HG02588 (cell line): ENCODE data around the gene NDUFV2.
"Not testable (repeated sequence)": the region's sequence is repeated elsewhere in the genome, so short reads cannot be mapped to it uniquely, and the experiment has no call there.

Source experiments
- ATAC-seq: cut with Tn5 transposase; IDR thresholded peaks from one replicate; pipeline ENCODE4 v1.9.1; 2021; ENCODE audit warnings: mild to moderate bottlenecking, moderate library complexity; ENCODE audit not compliant: unreplicated experiment

The NDUFV2 gene

DNA sequence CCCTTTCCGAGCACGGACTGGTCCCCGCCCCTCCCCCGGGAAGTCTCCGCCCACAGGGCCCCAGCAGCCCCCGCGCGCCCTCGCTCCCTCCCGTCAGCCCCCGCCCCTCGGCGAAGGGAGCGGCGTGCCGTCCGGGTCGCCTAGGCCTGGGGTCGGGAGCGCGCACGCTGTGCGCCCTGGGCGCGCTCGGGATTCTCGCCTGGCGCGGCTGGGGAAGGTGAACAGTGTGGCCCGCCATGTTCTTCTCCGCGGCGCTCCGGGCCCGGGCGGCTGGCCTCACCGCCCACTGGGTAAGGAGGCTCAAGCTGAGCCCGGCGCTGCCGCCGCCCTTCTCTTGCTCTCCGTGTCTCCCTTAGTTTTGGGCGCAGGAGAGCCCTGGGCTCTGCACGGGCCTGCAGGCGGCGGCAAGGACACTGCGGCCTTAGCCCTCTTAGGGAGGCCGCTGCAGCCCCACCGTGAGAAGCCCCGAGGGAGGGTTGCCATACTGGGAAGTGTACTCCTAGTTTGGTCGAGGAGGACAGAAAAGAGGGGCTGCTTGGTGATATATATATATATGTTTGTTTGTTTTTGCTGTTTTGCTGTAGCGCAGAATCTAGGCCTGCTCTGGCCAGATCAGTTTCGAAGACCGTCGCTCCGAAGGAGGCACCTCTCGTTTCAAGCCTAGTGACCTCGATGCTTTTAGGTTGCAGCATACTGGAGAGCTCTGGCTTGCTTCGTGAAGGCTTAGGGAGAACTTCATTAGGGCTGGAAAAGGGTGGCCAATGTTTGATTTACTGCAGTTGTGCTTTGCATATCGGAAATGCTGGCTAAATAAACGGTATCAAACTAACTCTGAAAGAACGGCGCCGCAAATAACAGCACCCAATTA is at the start of gene NDUFV2:
NDUFV2 (plus strand) TSS at position 192 of the 868 bp plus-strand sequence; CDS start at position 237, 45 bp downstream.
- peak; percentile 94 for ATAC-seq

DNA sequence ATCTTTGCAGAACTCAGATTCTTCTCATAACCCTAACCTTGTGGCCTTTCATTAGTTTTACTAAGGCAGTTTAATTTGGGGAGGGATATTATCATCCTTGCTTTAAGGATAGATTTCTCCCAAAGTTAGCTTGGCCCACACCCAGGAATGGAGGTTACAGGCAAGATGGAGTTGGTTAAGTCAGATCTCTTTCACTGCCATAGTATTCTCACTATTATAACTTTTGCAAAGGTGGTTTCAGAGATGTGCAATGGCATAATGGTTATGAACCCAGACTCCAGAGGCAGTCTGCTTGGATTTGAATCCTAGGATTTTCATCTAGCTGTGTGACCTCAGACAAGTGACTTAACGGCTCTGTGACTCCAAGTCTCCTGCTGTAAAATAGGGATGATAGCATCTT is 48.7 kb upstream of the NDUFV2 start:
- no peak for ATAC-seq

DNA sequence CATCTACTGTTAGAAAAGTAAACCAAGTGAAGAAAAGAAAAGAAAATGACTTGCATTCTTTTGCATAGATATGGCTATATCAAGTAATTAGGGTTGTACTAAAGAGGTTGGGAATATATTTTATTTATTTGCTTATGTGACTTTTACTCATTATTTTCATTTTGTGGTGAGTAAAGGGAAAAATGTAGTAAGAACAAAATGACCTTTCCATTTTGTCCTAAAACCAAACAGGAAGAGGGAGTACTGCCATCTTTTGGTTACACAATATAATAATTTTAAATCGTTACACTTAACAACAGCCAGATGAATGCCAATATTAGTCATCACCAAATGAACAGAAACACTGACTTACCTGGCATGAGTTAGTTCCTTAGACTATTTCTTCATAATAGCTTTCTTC is 47.3 kb upstream of the NDUFV2 start:
- ATAC-seq, result no peak

DNA sequence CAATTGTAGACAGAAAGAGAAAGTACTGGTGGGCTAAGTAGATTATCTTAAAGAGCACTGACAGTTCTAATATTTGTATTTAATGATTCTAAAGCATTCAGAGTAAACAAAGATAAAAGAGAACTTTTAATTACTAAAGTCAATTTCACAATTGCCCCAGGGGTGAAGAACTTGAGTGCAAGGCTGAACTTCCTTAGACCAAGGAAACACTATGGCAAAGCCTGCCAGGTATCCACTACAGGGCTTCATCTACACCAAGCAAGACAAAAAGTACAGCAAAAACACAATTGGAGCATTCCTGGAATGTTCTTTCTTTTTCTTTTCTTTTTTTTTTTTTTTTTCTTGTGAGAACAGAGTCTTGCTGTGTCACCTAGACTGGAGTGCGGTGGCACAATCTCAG is 46.9 kb upstream of the NDUFV2 start:
- ATAC-seq, result no peak

DNA sequence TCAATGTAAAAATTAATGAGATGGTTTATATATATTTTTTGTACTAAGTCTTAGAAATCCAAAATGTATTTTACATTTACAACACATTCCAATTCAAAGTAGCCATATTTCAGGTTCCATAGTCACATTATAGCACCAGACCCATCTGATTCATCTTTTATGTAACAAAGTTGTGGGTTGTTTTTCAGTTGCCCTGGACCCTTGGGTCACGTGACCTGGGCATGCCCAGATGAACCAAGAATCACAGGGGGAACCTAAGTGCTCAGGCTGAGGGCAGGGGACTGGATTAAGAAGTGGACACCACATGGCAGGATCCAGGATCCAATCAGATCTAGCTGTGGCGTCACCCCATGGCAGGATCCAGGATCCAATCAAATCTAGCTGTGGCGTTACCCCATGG is 44.9 kb upstream of the NDUFV2 start:
- ATAC-seq, result no peak

DNA sequence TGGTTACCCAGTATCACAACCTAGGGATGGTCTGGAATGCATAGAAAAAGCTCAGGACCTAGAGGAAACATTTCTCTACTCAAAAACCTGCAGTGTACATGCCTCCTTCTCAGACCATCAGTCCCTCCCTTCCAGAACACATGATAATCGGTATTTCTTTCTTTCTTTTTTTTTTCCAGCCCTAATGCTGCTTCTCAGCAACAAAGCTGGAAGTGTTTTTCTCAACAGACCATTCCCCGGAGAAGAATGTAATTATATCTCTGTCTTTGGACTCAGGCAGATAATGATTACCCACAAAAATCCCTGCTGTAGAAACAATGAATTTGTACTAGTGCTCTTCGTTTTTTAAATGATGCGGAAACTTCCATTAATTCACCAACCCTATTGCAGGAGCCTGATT is 44.1 kb upstream of the NDUFV2 start:
- no peak for ATAC-seq

DNA sequence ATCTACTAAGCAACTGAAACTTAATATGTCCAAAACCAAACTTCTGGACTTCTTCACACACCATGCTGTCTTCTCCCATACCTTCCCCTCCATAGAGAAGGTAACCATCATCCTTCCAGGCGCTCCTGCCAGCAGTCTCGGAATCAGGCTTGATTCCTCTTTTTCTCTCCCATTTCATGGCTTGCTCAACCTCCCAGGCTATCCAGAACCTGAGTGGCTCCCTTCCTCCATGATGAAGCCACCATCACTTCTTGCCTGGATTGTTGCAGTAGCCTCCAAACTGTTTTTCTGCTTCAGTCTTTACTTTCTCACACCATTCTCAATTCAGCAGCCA is 40.1 kb upstream of the NDUFV2 start:
- no peak for ATAC-seq

DNA sequence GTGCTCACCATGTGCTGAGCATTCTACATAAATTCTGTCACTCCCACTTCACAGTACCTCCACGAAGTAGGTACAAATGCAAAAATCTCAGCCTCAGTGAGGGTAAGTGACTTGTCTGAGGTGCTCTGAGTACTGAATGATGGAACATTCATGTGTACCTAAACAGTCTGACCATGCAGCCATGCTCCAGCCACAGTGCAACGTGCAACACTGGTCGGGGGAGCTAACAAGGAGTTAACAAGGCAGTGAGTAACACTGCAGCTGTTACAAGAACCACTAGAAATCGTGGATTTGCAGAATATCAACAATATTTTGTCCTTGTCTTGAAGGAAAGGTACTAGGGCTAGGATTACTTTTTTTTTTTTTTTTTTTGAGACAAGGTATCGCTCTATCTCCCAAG is 36.6 kb upstream of the NDUFV2 start:
- ATAC-seq, result no peak

DNA sequence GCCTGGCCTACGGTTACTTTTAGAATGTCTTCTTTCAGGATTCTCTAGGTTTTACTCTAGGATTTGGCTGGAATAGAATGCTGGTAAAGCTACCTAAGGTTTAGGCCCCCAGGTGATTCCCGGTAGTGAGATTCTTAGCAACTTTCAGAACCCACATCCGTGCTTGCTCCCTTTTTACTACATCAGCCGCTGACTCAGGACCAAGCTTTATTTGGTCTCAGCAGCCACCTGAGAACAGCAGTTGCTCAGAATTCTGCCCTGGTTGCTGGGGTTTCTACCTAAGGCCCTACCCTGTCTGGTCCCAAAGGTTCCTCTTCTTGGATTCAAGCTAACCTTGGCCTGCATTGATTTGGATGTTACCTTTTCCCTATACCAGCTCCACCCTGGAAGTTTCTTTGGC is 36.1 kb upstream of the NDUFV2 start:
- peak; percentile 30 for ATAC-seq

DNA sequence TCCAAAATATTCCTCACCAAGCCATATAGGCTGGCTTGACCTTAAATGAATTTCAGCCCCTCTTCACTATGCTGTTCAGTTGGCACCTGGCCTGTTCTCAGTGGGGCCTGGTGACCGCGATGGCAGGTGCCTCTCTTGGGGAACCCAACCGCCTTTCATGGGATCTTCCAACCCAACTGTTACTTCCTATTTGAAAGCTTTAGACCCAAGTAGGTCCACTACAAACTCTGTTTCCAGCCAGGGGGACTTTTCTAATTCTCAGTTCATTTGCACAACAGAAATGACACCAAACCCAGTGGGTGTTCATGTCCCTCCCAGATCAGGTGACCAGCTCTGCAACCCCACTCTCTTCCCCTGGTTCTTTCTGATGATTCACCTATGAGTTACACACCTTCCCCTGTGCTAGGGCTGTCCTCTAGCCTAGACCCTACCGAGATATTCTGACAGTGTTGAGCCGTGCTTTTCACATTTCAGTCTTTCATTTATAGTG is 35.6 kb upstream of the NDUFV2 start:
- peak; percentile 66 for ATAC-seq

DNA sequence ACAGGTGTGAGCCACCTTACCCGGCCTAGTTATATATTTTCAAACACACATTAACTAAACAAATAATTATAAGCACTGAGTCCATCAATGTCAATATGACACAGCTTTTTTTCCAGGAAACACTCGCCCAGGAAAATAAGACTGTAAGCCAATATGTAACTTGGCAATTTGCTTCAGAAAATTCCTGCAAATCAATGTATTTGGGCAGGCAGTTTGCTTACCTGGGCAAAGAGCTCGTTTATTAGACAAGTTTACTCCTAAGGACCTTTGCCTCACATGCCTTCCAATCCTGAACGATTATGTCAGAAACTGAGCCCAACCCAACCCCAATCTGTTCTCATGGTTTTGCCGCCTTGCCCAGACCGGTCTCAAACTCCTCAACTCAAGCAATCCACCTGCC is 34.7 kb upstream of the NDUFV2 start:
- no peak for ATAC-seq

DNA sequence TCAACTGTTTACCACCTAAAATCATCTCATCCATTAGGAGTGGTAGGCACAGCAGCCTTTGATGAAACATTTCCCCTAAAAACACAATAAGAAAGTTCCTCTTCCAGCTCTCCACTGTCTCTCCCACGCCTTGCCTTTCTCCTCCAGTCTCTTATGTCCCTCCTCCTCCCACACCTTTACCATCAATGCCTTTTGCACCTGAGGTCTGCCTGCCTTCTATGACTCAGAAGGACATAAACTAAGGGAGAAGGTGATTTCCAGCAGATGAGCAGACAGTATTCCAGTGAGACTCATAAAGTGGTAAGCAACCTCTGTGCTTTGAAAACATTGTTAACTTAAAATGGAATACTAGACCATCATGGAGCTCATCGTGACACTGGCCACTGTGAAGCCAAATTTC is 34.2 kb upstream of the NDUFV2 start:
- ATAC-seq, result no peak

DNA sequence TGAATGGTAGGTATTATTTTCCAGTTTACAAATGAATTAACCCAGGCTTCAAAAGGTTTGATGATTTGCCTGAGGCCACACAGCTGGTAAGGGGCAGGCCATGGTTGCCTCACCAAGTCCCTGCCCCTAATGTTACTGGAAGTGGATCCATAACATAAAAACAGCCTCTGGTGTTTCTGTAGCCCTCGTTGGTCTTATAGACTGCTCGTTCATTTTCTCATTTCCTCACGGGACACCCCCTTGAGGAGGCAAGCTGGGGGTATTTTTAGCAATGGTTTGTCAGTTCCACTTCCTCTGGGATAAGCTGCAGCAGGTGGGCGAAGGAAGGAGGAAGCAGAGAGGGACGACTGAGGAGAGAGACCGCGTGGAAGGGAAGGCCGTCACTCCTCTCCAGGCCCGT is 32.9 kb upstream of the NDUFV2 start:
- ATAC-seq, result no peak

DNA sequence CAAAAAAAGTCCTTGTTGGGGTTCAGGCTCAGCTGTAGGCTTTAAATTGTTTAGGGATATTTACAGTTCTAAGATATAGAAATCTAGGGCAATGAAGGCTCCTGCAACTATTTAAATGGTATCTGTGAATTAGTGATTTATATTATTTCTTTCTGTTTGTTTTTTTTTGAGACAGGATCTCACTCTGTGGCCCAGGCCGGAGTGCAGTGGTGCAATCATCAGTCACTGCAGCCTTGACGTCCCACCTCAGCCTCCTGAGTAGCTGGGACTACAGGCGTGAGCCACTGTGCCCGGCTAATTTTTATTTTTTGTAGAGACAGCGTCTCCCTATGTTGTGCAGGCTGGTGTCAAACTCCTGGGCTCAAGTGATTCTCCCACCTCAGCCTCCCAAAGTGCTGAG is 32.3 kb upstream of the NDUFV2 start:
- ATAC-seq, result no peak

DNA sequence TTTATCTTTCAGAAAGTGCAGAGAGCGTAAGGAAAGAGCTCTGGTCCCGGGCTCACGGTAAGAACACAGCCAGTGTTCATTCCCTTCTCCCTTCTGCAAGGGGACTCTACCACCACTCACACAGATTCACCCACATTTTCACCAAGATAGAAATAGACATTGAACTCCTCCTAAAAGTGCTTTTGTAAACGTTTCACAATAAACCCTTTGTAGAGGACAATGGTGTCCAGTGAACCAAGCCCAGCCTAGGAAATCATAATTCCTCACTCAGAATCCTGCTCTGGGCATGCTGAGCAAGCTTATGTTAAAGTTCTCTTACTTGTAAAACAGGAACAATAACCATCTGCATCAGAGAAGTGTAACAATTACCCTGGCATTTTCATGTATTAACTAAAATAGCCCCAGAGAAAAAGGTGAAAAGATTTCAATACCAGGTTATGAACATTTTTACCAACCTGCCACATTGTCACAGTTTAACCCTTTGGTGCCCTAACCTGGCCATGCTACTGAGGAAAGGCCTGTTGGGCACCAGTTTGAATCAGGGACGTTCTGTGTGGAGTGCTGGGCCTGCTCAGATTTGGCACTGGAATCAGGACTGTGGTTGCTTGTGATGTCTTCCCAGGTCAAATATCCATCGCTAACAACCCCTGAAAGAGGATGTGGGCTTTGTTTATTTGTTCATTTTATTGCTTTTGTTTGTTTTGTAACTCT is 22.5 kb upstream of the NDUFV2 start:
- ATAC-seq, result no peak

DNA sequence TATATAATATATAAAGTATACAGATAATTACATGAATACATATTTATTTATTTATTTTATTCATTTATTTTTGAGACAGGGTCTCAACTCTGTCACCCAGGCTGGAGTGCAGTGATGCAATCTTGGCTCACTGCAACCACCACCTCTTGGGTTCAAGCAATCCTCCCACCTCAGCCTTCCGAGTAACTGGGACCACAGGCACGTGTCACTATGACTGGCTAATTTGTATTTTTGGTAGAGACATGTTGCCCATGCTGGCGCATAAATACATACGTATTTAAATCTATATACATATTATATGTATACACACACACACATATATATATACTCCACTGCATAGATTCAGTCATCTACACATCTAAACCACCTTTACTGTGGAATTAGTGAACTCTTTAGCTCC is 20.6 kb upstream of the NDUFV2 start:
- ATAC-seq, result no peak

DNA sequence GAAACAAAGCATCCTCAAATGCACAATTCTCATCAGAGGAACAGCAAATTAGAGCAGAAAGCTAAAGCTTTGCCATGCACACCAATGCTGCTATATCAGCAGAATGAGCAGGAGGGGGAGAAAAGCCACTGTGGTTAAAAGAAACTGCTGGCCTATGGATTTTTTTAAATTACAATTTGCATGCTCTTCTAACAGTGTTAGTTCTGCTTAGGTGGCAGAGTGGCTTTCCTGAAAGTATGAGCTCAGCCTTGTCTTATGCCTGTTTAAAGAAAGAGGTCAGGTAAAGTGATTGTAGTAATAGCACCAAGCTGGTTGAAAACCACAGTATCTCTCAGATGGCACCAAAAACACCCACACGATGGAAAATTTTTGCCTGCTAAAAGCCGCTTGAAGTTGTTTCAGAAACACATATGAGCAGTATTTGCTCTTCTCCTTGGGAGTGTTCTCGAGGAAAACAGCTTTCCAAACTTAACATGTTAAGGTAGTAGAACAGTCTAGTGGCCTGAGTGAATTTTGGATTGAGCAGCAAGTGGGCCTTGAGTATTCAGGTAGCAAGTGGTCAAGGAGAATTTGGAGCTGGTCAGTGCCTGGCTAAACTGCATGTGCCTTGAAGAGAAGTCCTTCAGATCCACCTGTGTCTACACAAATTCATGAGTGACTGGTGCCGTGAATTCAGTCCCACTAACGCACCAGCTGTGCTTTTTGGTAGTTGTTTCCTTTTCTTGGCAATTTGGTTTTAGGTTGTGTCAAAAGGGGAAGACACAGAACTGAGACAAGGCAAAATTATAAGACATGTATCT is 19.6 kb upstream of the NDUFV2 start:
- ATAC-seq, result peak; percentile 90

DNA sequence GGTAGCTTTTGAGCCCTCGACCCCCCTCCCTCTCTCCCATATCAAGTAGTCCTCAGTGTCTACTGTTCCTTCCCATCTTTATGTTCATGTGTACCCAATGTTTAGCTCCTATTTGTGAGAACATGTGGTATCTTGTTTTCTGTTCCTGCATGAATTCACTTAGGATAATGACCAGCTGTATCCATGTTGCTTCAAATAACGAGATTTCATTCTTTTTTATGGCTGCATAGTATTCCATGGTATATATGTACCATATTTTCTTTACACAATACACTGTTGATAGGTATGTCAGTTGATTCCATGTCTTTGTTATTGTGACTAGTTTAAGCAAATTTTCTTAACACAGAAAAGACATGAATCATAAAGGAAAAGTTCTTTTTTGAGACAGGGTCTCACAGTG is 16.5 kb upstream of the NDUFV2 start:
- no peak for ATAC-seq

DNA sequence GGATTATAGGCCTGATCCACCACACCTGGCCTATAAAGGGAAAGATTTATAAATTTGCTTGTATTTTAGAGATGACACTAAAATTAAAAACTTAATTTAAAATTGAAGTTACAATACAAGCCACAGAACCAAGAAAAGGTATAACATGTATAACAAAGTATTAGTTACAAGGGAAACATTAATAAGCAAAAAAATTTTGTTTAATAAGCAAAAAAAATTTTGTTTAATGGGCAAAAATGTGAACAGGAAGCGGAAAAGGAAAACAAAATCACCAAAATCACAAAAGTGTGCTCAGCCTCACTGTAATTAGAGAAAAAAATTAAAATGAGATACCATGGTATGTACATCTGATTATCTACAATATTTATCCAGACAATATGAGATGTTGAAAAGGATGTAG is 15.9 kb upstream of the NDUFV2 start:
- ATAC-seq, result no peak

DNA sequence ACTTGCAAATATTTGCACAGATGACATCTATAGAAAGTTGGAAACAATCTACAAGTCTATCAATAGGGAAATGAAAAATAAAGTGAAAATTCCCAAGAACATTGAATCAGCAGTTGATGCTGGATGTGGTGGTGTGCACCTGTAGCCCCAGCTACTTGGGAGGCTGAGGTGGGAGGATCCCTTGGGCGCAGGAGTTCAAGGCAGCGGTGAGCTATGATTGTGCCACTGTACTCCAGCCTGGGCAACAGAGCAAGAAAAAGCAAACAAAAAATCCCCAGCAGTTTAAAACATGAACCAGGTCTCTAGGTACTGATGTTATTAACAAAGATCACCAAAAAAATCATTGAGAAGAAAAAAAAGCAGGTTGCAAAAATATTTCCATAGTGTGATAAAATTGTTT is 15.4 kb upstream of the NDUFV2 start:
- ATAC-seq, result no peak

DNA sequence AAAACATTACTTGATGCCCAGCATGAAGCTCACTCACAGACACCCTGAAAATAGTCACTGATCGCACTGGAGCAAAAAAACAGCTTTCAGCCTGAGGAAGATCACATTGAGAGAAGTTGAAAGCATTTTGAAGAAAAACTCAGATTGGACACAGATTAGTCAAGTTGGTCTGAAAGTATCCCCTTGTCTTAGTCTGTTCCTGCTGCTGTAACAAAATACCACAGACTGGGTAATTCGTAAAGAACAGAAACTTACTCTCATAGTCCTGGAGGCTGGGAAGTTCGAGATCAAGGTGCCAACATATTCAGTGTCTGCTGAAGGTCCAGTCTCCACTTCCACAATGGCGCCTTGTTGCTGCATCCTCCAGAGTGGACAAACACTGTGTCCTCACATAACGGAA is 14.2 kb upstream of the NDUFV2 start:
- no peak for ATAC-seq

DNA sequence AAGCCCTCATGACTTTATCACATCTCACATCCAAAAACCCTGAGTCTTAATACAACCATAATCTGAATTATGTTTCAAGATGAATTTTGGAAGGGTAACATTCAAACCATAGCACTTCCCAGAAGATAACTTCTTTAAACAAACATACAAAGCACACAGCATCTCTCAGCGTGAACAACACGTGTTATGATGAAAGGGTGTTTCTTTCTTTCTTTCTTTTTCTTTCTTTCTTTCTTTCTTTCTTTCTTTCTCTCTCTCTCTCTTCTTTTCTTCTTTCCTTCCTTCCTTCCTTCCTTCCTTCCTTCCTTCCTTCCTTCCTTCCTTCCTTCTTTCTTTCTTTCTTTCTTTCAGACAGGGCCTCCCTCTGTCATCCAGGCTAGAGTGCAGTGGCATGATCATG is 13.8 kb upstream of the NDUFV2 start:
- ATAC-seq, result not testable (repeated sequence)
